Inflammatory macrophage treated with lipopolysaccharide for 1 hour (primary cell): Measurements from ENCODE around the gene SOBP.
"Not testable (repeated sequence)": the region's sequence is repeated elsewhere in the genome, so short reads cannot be mapped to it uniquely, and the experiment has no call there.

Source experiments
- DNase-seq, 2 donors: peaks; one replicate each; pipeline ENCODE4 v3.0.0-alpha.2; 2020 to 2022

Gene SOBP

GRCh38 chr6:107553121-107553520 lies 63.2 kb downstream of the SOBP start:
- not testable (repeated sequence) for DNase-seq

GRCh38 chr6:107554326-107554725 lies 64.4 kb downstream of the SOBP start:
- no peak for DNase-seq

- DNase-seq: no peak
Observed at GRCh38 chr6:107554918-107555317, 65.0 kb downstream of the SOBP start.

GRCh38 chr6:107555449-107555848 lies 65.5 kb downstream of the SOBP start:
- no peak for DNase-seq

GRCh38 chr6:107556082-107556481 lies 66.2 kb downstream of the SOBP start:
- no peak for DNase-seq

- DNase-seq: no peak
Observed at GRCh38 chr6:107557698-107558097, 67.8 kb downstream of the SOBP start.

GRCh38 chr6:107560657-107561056 lies 70.7 kb downstream of the SOBP start:
- DNase-seq: no peak

GRCh38 chr6:107561306-107561705 lies 71.4 kb downstream of the SOBP start:
- DNase-seq: no peak

- DNase-seq: no peak
Observed at GRCh38 chr6:107563694-107564588, 74.0 kb downstream of the SOBP start.

- no peak for DNase-seq
Observed at GRCh38 chr6:107564589-107564951, 74.7 kb downstream of the SOBP start.

GRCh38 chr6:107565165-107565723 lies 75.3 kb downstream of the SOBP start:
- DNase-seq: no peak

- no peak for DNase-seq
Observed at GRCh38 chr6:107567643-107568042, 77.7 kb downstream of the SOBP start.

- DNase-seq: no peak
Observed at GRCh38 chr6:107569473-107569872, 79.6 kb downstream of the SOBP start.

GRCh38 chr6:107571354-107571753 lies 81.4 kb downstream of the SOBP start:
- no peak for DNase-seq

- DNase-seq: no peak
Observed at GRCh38 chr6:107572886-107573285, 83.0 kb downstream of the SOBP start.

- DNase-seq: no peak
Observed at GRCh38 chr6:107574856-107575255, 84.9 kb downstream of the SOBP start.

GRCh38 chr6:107576852-107577251 lies 86.9 kb downstream of the SOBP start:
- no peak for DNase-seq

GRCh38 chr6:107578642-107579341 lies 88.9 kb downstream of the SOBP start:
- DNase-seq: no peak

GRCh38 chr6:107579456-107580056 lies 89.6 kb downstream of the SOBP start:
- no peak for DNase-seq

- peak; percentile 17 to 22 for DNase-seq
Observed at GRCh38 chr6:107582086-107582485, 92.2 kb downstream of the SOBP start.

GRCh38 chr6:107584726-107585125 lies 94.8 kb downstream of the SOBP start:
- no peak for DNase-seq

- DNase-seq: no peak
Observed at GRCh38 chr6:107585815-107586435, 96.0 kb downstream of the SOBP start.

GRCh38 chr6:107587451-107587850 lies 97.5 kb downstream of the SOBP start:
- no peak for DNase-seq
